K562 (cell line): ENCODE measurements around the gene PCDH12. TPM values are rescaled to one million over a fixed set of nuclear protein-coding genes. Genes with fewer than 3 reads are reported as not detected.

ENCODE experiments used
- ATF3 ChIP-seq, 2 experiments: fragments of 450-650 bp in 1 of 2; sonication (generic) in 1 of 2; formaldehyde crosslinking in 1 of 2; IDR thresholded peaks in 1 of 2; conservative IDR thresholded peaks in 1 of 2; 2 replicates each; pipeline versions ENCODE4 v1.6.1 to v1.8.1; 2016 to 2023; ENCODE audit warnings: mild to moderate bottlenecking in 2 of 2, moderate library complexity in 2 of 2, inconsistent platforms in 1 of 2, missing genetic modification reagents in 1 of 2
- BRD4 ChIP-seq: fragments of 200-600 bp; sonication (generic); IDR thresholded peaks from 2 replicates; pipeline ENCODE4 v1.6.1; 2017; ENCODE audit warnings: inconsistent platforms
- CBX2 ChIP-seq: fragments of 200-600 bp; sonication (generic); IDR thresholded peaks from one replicate; pipeline ENCODE4 v1.6.1; 2012; ENCODE audit warnings: mild to moderate bottlenecking, low read length, inconsistent platforms; ENCODE audit not compliant: insufficient read depth, poor library complexity, severe bottlenecking
- DMBX1 ChIP-seq: fragments of 250-450 bp; sonication (Bioruptor Pico); IDR thresholded peaks from 2 replicates; pipeline ENCODE4 v1.8.0; 2022; ENCODE audit warnings: inconsistent platforms, mild to moderate bottlenecking, moderate library complexity, borderline replicate concordance
- ELK3 ChIP-seq: fragments of 450-650 bp; formaldehyde crosslinking; IDR thresholded peaks from 2 replicates; pipeline ENCODE4 v1.4.0; 2020; ENCODE audit warnings: mild to moderate bottlenecking
- FOSL1 ChIP-seq: fragments of 200-800 bp; sonication (Bioruptor generic); conservative IDR thresholded peaks from 2 replicates; pipeline ENCODE4 v1.6.1; 2016; ENCODE audit warnings: missing genetic modification characterization, missing compliant biosample characterization
- IRF9 ChIP-seq: fragments of 450-650 bp; IDR thresholded peaks from 2 replicates; pipeline ENCODE4 v1.6.1; 2016; ENCODE audit warnings: missing biosample characterization, missing genetic modification characterization
- MECOM ChIP-seq: fragments of 250-450 bp; sonication (Bioruptor Pico); IDR thresholded peaks from 2 replicates; pipeline ENCODE4 v1.8.0; 2022; ENCODE audit warnings: inconsistent platforms
- NR2C2 ChIP-seq, 2 experiments: fragments of 200-800 bp in 1 of 2; sonication (Bioruptor generic) in 1 of 2; sonication (generic) in 1 of 2; formaldehyde crosslinking in 1 of 2; IDR thresholded peaks; 2 replicates each; pipeline versions ENCODE4 v1.6.1 to v1.8.0; 2016 to 2022; ENCODE audit warnings: mild to moderate bottlenecking in 1 of 2, missing compliant biosample characterization in 1 of 2, missing genetic modification characterization in 1 of 2, missing genetic modification reagents in 1 of 2
- SMC3 ChIP-seq: conservative IDR thresholded peaks from 2 replicates; pipeline ENCODE4 v1.6.1; 2011; ENCODE audit warnings: low read depth, low read length, improper control_type of control experiment; ENCODE audit not compliant: insufficient read depth
- SNAPC5 ChIP-seq: fragments of 250-450 bp; sonication (Bioruptor Pico); IDR thresholded peaks from 2 replicates; pipeline ENCODE4 v1.8.0; 2021; ENCODE audit warnings: moderate library complexity, mild to moderate bottlenecking, inconsistent platforms
- SOX6 ChIP-seq: fragments of 450-650 bp; IDR thresholded peaks from 2 replicates; pipeline ENCODE4 v1.6.1; 2014; ENCODE audit warnings: mild to moderate bottlenecking
- TCF7 ChIP-seq: sonication (generic); IDR thresholded peaks from 2 replicates; pipeline ENCODE4 v1.6.1; 2016; ENCODE audit warnings: antibody characterized with exemption, borderline replicate concordance
- ZNF407 ChIP-seq: fragments of 450-650 bp; IDR thresholded peaks from 2 replicates; pipeline ENCODE4 v1.6.1; 2016; ENCODE audit warnings: low read depth
- polyA plus RNA-seq, 8 experiments: library from polyadenylated mRNA; depleted of rRNA in 4 of 8; stranded (reverse) in 5 of 8; unstranded in 3 of 8; fragments of >200 nt; fragmentation: Nextera tagmentation in 2 of 8; fragmentation: Illumina TruSeq in 1 of 8; extraction: Ambion mirVana in 2 of 8; extraction: Trizol in 1 of 8; gene quantifications; 2 replicates each; pipeline versions ENCODE4 v1.2.1 to v1.2.3, GENCODE V29; 2011 to 2014; ENCODE audit warnings: inconsistent platforms in 1 of 8, missing spikeins in 1 of 8
- total RNA-seq, 7 experiments: library from RNA; depleted of rRNA in 6 of 7; stranded (reverse); fragments of >200 nt in 6 of 7; fragmentation: Illumina TruSeq in 2 of 7; extraction: Trizol in 2 of 7; gene quantifications; 2 replicates each; pipeline versions ENCODE4 v1.2.1 to v1.2.3, GENCODE V29; 2011 to 2021; ENCODE audit warnings: low replicate concordance in 1 of 7

PCDH12 gene
- total and polyA plus RNA-seq, 9 of the 15 experiments (the other 6 are each of a cell fraction or from before 2014, with no cell fraction given): 0.01 to 0.04 (median 0.01) TPM; not detected in 4

GRCh38 chr5:141919218-141920119 lies 38.5 kb downstream of the PCDH12 start (continued):
- TF ChIP-seq TCF7: no peak
- 0 out of 2 replicates have a peak, but pooled peaks have one; percentile 9 for TF ChIP-seq ZNF407
- peak; percentile 81 for TF ChIP-seq FOSL1
- peak; percentile 65; the same call in 1 of the 2 replicates for TF ChIP-seq MECOM
- no peak for TF ChIP-seq SOX6
- TF ChIP-seq DMBX1 (CRISPR knock-in tag): peak; percentile 32; the same call in 1 of the 2 replicates
- peak; percentile 95 for TF ChIP-seq ATF3 (IDR thresholded peaks at IDR 0.05)
- TF ChIP-seq ATF3 (CRISPR knock-in tag; conservative IDR thresholded peaks at IDR 0.05): 0 out of 2 replicates have a peak, but pooled peaks have one; percentile 47
- TF ChIP-seq NR2C2 (CRISPR knock-in tag; IDR thresholded peaks at IDR 0.05): no peak
- TF ChIP-seq NR2C2 (tag; IDR thresholded peaks at IDR 0.05): peak; percentile 86
- TF ChIP-seq BRD4: no peak
- no peak for TF ChIP-seq CBX2
- no peak for TF ChIP-seq ELK3
- no peak for TF ChIP-seq SMC3
- no peak for TF ChIP-seq SNAPC5 (CRISPR knock-in tag)
- peak; percentile 39; the same call in 1 of the 2 replicates for TF ChIP-seq IRF9
